GM19372 (cell line): ENCODE results near the gene ACOT7.
"Not testable (repeated sequence)": the region's sequence is repeated elsewhere in the genome, so short reads cannot be mapped to it uniquely, and the experiment has no call there.

Experiments
- ATAC-seq: cut with Tn5 transposase; IDR thresholded peaks from one replicate; pipeline ENCODE4 v1.9.1; 2021; ENCODE audit warnings: mild to moderate bottlenecking, low read depth, moderate library complexity; ENCODE audit not compliant: unreplicated experiment

Gene ACOT7

GRCh38 chr1:6365047-6365446, 28.5 kb downstream of the ACOT7 start:
- no peak for ATAC-seq

DNA sequence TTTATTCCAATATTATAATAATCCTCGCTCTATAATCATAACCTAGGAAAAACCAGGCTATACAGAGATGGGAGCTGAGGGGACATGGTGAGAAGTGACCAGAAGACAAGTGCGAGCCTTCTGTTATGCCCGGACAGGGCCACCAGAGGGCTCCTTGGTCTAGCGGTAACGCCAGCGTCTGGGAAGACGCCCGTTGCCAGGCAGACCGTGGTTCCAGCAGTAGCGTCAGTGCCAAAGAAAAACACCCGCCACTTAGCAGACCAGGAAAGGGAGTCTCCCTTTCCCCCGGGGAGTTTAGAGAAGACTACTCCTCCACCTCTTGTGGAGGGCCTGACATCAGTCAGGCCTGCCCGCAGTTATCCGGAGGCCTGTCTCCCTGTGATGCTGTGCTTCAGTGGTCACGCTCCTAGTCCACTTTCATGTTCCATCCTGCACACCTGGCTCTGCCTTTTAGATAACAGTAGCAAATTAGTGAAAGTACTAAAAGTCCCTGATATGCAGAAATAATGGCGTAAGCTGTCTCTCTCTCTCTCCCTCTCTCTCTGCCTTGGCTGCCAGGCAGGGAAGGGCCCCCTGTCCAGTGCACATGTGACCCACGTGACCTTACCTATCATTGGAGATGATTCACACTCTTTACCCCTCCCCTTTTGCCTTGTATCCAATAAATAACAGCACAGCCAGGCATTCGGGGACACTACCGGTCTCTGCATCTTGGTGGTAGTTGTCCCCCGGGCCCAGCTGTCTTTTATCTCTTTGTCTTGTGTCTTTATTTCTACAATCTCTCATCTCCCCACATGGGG, 30.3 kb downstream of the ACOT7 start:
- not testable (repeated sequence) for ATAC-seq

DNA sequence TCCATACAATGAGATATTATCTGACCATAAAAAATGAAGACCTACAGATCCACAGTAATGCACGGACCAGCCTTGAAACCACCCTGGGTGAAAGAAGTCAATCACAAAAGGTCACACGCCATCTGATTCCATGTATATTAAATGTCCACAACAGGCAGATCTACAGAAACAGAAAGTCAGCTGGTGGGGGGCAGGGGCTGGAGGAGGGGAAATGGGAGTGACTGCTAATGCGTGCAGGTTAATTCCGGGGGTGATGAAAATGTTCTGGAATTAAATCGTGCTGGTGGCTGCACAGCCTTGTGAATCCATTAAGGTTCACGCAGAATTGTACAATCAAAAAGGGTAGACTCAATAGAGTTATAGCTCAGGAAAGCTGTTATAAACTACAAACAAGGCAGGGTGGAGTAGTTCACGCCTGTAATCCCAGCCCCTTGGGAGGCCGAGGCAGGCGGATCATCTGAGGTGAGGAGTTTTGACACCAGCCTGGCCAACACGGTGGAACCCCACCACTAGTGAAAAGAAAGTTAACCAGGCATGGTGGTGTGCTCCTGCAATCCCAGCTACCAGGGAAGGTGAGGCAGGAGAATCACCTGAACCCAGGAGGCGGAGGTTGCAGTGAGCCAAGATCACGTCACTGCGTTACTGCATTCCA, 32.3 kb downstream of the ACOT7 start:
- no peak for ATAC-seq

GRCh38 chr1:6360517-6361070, 33.0 kb downstream of the ACOT7 start:
- ATAC-seq = no peak

GRCh38 chr1:6360117-6360496, 33.5 kb downstream of the ACOT7 start:
- no peak for ATAC-seq

DNA sequence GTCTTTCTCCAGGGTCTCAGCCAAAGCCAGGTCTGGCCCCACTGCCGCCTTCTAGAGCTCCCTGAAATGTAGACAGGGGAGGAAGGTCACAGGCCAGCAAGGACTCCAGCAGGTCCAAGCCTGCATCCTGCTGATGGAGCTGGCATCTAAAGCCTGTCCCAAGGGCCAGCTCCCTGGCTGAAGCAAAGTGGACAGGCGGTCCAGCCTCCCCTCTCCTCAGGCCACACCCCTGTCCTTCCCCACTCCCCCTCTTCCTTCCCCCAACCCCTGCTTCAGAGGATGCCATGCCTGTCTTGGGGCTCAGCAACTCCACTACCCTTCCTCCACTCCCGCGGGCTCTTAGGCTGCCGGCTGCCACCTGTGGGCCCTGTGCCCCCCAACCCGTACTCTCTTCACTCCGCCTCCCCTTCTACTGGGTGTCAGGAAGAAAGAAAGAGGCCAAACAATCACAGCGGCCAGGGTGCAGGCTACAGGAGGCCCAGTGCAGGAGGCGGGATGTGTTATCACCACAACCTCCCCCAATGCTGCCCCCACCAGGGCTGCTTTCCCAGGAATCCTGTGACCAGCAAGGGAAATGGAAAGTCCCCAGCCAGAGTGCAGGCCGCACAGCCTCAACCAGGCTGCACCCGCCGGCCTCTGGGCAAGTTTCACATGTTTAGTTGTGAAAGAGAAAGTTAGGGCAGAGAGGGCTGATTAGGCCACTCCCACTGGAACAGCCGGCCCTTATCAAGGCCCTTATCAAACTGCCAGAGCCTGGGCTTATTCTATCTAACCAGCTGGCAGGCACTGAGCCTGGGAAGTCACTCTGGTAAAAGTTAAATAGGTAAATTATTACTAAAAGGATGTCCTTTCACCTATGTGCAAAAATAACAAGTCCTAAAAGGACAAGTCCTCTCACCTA, 34.1 kb downstream of the ACOT7 start:
- ATAC-seq = peak; percentile 73

DNA sequence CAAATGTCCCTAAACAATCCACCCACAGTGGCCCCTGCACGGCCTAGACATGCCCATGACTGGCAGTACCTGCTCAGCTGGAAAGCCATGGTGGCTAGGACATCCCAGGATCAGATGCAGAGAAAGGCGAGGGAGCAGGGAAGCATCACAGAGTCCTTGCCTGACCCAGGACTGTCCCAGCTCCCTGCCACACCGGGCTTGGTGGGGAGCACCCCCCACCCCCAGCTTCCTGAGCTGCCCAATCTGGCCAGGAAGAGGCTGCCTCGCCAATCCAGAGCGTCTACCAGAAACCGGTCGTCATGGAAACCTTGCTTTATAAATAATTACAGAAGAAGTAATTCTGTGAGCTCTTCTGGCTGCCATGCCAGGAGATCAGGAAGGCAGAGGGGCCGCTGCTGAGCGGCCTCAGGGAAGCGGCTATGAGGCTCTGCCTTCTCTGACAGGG, 34.8 kb downstream of the ACOT7 start:
- peak; percentile 33 for ATAC-seq

DNA sequence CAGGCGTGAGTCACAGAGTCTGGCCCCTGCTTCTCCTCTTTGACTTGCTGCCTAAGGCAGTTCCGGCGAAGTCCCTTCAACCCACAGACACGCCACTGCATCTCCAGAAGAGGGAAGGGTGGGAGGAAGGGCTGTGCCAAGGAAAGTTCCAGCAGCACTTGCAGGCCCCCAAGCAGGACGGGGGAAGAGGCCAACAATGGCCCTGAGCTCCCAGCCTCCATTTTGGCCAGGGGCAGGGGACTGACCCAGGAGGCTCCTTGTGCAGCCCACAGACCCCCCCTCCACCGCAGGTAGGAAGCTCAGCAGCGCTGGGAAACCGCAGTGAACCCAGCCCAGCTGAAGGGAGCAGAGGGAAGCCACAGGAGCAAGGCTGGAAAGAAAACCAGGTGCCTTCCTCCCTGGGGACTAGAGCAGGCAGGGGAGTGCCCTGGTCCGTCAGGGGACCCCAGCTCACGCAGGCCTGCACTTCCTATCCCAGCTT, 35.4 kb downstream of the ACOT7 start:
- ATAC-seq = no peak

- no peak for ATAC-seq
Measured at GRCh38 chr1:6357243-6357936, 36.2 kb downstream of the ACOT7 start.

DNA sequence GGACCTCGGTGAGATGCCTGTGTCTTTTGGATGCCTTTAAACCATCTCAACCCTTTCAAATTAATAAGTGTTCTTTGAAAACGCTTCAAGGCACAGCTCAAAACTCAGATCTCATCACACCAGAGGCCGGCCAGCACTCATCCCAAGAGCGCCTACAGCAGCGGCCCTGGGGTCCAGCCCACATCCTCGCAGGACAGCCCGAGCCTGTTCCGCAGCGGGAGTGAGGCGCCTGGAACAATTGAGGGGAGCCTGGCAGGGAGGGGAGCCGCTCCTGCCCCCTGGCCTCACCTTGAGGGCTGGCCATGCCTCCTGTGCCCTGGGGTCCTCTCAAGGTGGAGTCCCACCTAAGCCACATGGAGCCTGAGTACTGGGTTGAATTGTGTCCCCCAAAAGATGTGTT, 37.9 kb downstream of the ACOT7 start:
- ATAC-seq = no peak

GRCh38 chr1:6354659-6355317, 38.8 kb downstream of the ACOT7 start:
- ATAC-seq = no peak

DNA sequence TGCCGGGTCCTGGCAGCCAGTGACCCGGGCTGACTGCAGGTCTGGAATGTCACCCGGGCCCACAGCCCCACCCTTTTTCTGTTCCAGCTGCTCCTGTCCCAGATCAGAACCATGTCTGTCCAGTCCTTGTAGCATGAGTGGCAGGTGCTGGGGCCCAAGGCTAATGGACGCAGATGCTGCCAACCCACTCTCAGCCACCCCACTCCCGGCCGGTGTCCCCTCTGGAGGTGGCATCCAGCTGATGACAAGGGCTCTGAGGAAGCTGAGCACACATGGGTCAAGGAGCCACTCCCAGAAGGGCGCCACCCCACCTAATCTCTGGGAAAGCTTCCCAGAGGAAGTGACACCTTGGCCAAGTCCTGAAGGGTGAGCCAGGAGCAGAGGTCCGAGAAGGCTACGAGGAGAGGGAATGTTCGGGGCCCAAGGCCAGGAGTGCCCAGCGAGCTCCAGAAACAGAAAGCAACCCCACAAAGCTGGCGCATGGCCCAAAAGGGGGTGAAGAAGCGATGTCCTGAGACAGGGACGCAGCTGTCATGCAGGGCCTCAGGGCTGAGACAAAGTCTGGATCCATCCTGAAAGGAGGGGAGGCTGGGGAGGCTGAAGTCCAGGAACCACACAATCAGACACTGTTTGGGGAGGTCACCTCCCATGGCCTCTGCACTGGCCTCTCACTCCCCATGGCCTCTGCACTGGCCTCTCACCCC, 39.5 kb downstream of the ACOT7 start:
- no peak for ATAC-seq

GRCh38 chr1:6353619-6353954, 40.0 kb downstream of the ACOT7 start:
- ATAC-seq = no peak

DNA sequence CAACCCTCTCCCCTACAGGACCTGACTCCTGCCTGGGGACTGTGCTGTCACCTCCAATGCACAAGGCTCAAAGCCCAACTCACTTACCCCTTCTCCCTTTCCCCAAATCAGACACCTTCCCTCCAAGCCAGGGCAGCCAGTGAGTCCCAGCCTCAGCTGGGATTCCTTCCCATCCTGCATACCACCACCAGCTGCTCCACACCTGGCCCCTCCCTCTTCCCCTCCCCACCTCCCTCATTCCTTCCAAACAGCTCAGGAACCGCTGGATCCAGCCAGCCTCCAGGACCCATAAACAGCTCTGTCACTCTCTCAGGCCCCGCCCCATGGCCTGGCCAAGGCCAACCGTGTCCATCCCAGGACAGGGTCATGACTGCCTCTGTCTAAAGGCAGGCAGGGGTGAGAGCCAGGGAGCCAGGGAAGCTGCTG, 41.4 kb downstream of the ACOT7 start:
- no peak for ATAC-seq

- no peak for ATAC-seq
Measured at GRCh38 chr1:6351480-6352137, 42.0 kb downstream of the ACOT7 start.

- no peak for ATAC-seq
Measured at GRCh38 chr1:6350416-6351088, 43.0 kb downstream of the ACOT7 start.

- ATAC-seq = no peak
Measured at GRCh38 chr1:6349254-6349943, 44.2 kb downstream of the ACOT7 start.
